Measurements from ENCODE around the gene SLC18A2.

The SLC18A2 gene

DNA sequence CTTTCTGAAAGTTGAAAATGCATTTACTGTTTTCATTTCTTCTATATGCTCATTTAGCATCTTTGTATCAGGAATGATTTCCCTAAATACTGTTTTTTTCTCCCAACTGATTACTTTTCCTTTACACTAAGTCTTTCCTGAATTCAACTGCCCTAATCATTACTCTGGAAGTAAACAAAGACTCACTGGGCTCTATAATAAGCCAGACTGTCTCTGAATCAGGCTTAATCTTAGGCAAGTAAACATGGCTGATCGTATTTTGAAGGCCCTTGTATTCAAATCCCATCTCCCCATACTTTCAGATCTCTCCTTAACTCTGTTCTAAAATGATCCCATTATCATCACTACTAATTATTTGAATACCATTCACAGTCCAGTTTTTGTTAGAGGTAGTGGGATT lies 72.7 kb downstream of the SLC18A2 start:
- DNase-seq (ENCODE audit: low read depth in 2 of 2) = no peak

DNA sequence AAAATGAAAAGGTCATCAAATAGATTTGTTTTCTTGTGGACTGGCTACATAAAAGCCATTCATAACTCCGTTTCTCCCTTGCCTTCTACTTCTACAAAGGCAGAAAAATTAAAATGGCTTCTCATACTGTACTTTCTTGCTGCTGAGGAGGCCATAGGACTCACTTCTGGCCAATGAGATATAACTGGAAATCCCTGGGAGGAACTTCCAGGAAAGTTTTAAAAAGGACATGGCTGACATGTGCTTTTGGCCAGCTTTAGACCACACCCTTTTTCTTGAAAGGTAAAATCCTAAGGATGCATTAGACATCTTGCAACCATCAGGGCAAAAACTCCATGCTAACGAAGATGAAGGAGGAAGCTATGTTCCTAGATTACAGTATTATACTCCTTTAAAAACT lies 75.8 kb downstream of the SLC18A2 start:
- no peak for DNase-seq (ENCODE audit: low read depth in 2 of 2)

DNA sequence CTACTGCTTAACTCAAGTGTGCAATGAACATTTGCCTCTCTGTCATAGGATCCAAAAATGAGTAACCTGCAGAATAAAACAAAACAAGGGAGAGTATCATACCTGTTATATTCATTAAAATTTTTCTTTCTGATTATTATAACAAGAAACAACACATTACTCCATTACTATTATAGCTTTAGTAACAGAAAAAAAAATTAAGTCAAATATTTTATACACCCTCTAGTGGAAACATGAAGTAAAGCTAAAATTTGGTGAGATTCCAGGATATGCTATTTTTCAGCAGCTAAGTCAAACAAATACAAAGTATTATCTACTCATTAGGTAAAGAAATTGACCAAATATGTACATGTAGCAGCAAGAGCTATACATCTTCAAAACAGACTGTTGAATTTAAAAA lies 78.0 kb downstream of the SLC18A2 start:
- DNase-seq (ENCODE audit: low read depth in 2 of 2) = no peak

DNA sequence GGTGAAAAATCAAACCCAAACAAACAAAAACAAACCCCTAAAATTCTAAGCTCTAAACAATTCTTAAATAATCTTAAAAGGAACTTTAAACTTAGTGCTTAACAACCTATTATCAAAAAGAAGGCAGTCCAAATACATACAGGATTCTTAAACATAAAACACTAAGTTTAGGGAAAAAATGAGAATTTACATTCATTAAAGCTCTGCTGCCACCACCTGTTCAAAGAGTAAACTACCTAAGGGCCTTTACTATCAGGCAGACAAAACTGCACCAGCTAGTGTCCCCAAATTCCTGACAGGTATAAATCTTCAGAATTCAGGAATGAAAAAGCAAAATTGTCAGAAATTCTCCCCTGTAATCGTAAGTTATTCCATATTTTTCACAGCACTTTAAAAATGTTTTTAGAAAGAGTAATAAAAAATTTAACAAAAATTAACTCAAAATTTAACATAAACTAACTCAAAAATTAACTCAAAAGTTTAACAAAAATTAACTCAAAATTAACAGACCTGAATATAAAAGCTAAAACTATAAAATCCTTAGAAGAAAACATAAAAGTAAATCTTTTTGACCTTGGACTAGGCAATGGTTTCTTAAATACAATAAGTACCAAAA lies 79.2 kb downstream of the SLC18A2 start:
- no peak for DNase-seq (ENCODE audit: low read depth in 2 of 2)

DNA sequence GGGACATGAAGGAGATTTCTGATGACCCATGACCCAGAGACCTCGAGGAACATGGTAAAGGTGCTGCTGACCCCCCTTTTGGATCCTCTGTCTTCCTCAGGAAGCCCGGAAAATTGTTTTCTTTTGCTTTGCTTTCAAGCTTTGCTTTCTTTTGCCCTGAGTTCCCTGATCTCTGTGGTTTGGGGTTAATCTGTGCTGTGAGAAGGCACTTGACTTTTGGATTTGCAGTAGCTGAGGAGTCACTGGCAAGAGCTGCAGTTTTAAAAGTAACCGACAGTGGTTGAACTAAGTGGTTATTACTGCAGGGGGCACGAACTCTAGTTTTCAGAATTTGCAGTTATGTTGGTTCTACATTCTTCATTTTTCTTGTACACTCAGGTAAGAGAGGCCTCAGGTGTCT lies 81.3 kb downstream of the SLC18A2 start:
- no peak for DNase-seq (ENCODE audit: low read depth in 2 of 2)

DNA sequence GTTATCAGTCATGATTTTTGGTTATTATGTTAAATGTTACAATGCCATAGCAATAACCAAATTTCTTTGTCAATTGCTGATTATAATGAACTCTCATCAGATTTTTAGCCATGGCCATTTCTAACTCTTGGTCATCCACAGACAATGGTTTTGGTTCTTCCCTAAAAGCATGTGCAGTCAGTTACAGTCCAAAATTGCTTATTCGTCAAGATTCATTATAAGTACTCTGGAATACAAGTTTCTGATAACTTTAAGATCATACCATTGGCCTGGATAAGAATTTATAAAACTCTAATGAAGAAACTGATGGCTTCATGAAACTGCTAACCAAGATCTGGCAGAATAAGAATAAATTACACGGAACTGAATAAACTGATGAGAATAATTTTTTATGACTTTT lies 83.5 kb downstream of the SLC18A2 start:
- no peak for DNase-seq (ENCODE audit: low read depth in 2 of 2)

DNA sequence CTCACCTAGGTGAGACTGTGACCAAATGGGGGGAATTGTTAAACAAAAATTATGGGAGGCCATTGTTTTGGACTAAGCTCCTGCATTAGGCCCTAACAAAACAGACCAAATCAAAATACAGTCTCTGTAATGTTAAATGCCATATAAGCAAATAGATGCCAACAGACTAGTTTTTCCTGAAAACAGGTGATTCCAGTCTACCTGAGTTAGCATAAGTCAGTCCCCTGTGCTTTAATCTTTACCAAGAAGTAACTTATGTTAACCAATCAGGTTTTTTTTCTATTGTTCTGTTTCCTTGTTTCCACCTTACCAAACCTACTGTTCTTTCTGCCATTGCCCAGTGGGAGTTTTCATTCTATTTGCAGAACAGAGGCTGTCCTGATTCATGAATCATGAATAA lies 86.3 kb downstream of the SLC18A2 start:
- DNase-seq (ENCODE audit: low read depth in 2 of 2) = no peak

Measured in fibroblast of skin of left biceps (primary cell).